OCI-LY7 (cell line): ENCODE data around the gene CTDSPL. TPM values are rescaled to one million over a fixed set of nuclear protein-coding genes. Genes with fewer than 3 reads are reported as not detected.
A peak's percentile ranks its signal among the peaks of the same experiment; 100 is the strongest.

Experiments used
- BruUV-seq: library from RNA; stranded (reverse); fragments of 400-500 nt; replicated peaks from 2 replicates; lab custom pipeline; 2021; lab: Mats Ljungman, UMichigan
- CTCF ChIA-PET: fragments of 300-600 bp; sonication (Branson Sonifier 250); formaldehyde crosslinking; loops from one replicate; lab custom pipeline; 2022; ENCODE audit warnings: antibody characterized with exemption; ENCODE audit not compliant: unreplicated experiment; lab: Charles Lee
- POLR2A ChIA-PET: fragments of 300-600 bp; sonication (Branson Sonifier 250); formaldehyde crosslinking; loops from one replicate; lab custom pipeline; 2022; ENCODE audit warnings: antibody characterized with exemption; lab: Charles Lee
- DNase-seq: peaks from one replicate; pipeline ENCODE4 v3.0.0-alpha.2; 2015; ENCODE audit warnings: low spot score
- H2AFZ ChIP-seq: fragments of 200-600 bp; sonication (generic), shearing (Covaris generic); 2 replicates; pipeline ENCODE4 v1.6.1; 2014; ENCODE audit warnings: mild to moderate bottlenecking, antibody characterized with exemption, low read length, moderate library complexity
- H3K27ac ChIP-seq: fragments of 200-600 bp; sonication (generic); 2 replicates; pipeline ENCODE4 v1.5.1; 2014; ENCODE audit warnings: mixed run types, low read depth, mild to moderate bottlenecking, moderate library complexity, low read length, inconsistent platforms; ENCODE audit not compliant: poor library complexity, severe bottlenecking
- H3K36me3 ChIP-seq: fragments of 200-600 bp; sonication (generic); 2 replicates; pipeline ENCODE4 v1.6.1; 2014; ENCODE audit warnings: mild to moderate bottlenecking, antibody characterized with exemption, low read length, moderate library complexity, mixed read lengths; ENCODE audit not compliant: insufficient read depth
- H3K4me1 ChIP-seq: fragments of 200-600 bp; sonication (generic); 2 replicates; pipeline ENCODE4 v1.5.1; 2014; ENCODE audit warnings: mild to moderate bottlenecking, low read length; ENCODE audit not compliant: insufficient read depth, poor library complexity, severe bottlenecking
- H3K4me2 ChIP-seq: fragments of 200-600 bp; sonication (generic); 2 replicates; pipeline ENCODE4 v1.6.1; 2014; ENCODE audit warnings: mild to moderate bottlenecking, low read length
- H3K4me3 ChIP-seq: fragments of 200-600 bp; sonication (generic); 2 replicates; pipeline ENCODE4 v1.5.1; 2014; ENCODE audit warnings: mild to moderate bottlenecking, low read depth, low read length; ENCODE audit not compliant: poor library complexity, severe bottlenecking
- H3K79me2 ChIP-seq: fragments of 200-600 bp; sonication (generic); 2 replicates; pipeline ENCODE4 v1.6.1; 2016; ENCODE audit warnings: low read depth, mild to moderate bottlenecking, low read length, moderate library complexity, mixed read lengths; ENCODE audit not compliant: insufficient read depth
- H3K9me2 ChIP-seq: fragments of 200-600 bp; sonication (generic); 2 replicates; pipeline ENCODE4 v1.6.1; 2016; ENCODE audit warnings: mild to moderate bottlenecking, low read length, mixed read lengths; ENCODE audit not compliant: insufficient read depth
- H3K9me3 ChIP-seq: fragments of 200-600 bp; sonication (generic); 2 replicates; pipeline ENCODE4 v1.6.1; 2014; ENCODE audit warnings: mild to moderate bottlenecking, mixed run types, low read length, mixed read lengths
- H4K20me1 ChIP-seq: fragments of 200-600 bp; sonication (generic); 2 replicates; pipeline ENCODE4 v1.6.1; 2014; ENCODE audit warnings: mild to moderate bottlenecking, antibody characterized with exemption, low read length, moderate library complexity, mixed read lengths; ENCODE audit not compliant: insufficient read depth
- EZH2phosphoT487 ChIP-seq: fragments of 200-600 bp; sonication (generic); IDR thresholded peaks from 2 replicates; pipeline ENCODE4 v1.6.1; 2018; ENCODE audit warnings: low read depth, borderline replicate concordance, mild to moderate bottlenecking, mixed run types, antibody characterized with exemption, low read length, moderate library complexity, mixed read lengths
- intact Hi-C: fragments of 100-400 bp; cut with micrococcal nuclease; formaldehyde crosslinking; loops from one replicate; pipeline ENCODE4 v1.10.0; 2022; ENCODE audit not compliant: unreplicated experiment
- total RNA-seq, 2 experiments: library from RNA; depleted of rRNA in 1 of 2; stranded (reverse); fragments of >200 nt in 1 of 2; shearing (Covaris generic) in 1 of 2; gene quantifications; 2 replicates each; pipeline ENCODE4 v1.2.3, GENCODE V29; 2014 to 2022
- TF ChIP-seq, protein P1 (sequence below): fragments of 200-600 bp; sonication (generic); conservative IDR thresholded peaks from 2 replicates; pipeline ENCODE4 v1.5.1; 2014; ENCODE audit warnings: mild to moderate bottlenecking, antibody characterized with exemption, low read length, moderate library complexity, mixed read lengths

The CTDSPL gene
- total RNA-seq, 2 experiments from 2014 or later = 0.38 TPM; not detected in 1

DNA sequence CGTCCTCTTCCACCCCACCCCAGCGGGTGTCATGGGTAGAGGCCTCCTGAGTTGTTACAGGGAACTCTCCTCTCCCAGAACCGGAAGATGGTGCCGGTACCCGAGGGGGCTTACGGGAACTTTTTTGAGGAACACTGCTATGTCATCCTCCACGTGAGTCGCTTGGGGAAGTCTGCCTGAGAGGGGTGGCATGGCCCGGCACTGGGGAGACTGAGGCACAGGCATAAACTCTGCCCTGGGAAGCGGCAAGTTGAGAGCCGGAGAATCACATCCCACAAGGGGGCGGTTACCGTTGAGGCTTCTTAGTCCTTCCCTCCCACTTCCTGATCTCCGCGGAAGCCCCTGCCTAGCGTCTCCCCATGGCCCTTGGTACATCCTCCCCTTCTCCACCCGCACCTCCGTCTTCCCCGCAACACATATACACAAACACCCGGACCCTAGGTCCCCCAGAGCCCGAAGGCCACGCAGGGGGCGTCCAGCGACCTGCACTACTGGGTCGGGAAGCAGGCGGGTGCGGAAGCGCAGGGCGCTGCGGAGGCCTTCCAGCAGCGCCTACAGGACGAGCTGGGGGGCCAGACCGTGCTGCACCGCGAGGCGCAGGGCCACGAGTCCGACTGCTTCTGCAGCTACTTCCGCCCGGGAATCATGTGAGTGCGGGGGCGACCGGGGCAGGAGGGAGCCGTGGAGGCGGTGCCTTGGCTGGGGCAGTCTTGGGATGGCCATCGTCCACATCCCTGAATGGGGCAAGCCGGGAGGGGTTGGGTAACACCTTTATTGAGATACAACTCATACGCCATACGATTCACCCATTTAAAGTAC is 132.3 kb downstream of the CTDSPL start:
- intact Hi-C loops = no loop called here
- Histone ChIP-seq H3K79me2 (peaks cover 9% of the 10 kb centered on the region; the same call in 1 of the 2 replicates), H3K4me3 (peak overlapping the region; percentile 78), H3K36me3 (peaks cover 29% of the 10 kb centered on the region; the same call in 1 of the 2 replicates), H4K20me1 (no peaks in the 10 kb centered on the region), H3K27ac (peak overlapping the region; percentile 58), H3K4me2 (peak overlapping the region; percentile 84), H2AFZ (peak overlapping the region; percentile 90), H3K9me2 (no peaks in the 10 kb centered on the region), H3K9me3 (no peaks in the 10 kb centered on the region), H3K4me1 (peaks cover 37% of the 10 kb centered on the region)
- CTCF ChIA-PET = interaction anchor here (0.6 kb wide), 1 partner anchor 22 kb away, joined by 4 read pairs; no protein-coding TSS in a partner anchor
- no TSS peak for BruUV-seq
- peak; percentile 81 for DNase-seq
- POLR2A ChIA-PET = interaction anchor here (0.6 kb wide), 1 partner anchor 503 kb away, joined by 3 read pairs; no protein-coding TSS in a partner anchor
- TF ChIP-seq, protein P1, sequence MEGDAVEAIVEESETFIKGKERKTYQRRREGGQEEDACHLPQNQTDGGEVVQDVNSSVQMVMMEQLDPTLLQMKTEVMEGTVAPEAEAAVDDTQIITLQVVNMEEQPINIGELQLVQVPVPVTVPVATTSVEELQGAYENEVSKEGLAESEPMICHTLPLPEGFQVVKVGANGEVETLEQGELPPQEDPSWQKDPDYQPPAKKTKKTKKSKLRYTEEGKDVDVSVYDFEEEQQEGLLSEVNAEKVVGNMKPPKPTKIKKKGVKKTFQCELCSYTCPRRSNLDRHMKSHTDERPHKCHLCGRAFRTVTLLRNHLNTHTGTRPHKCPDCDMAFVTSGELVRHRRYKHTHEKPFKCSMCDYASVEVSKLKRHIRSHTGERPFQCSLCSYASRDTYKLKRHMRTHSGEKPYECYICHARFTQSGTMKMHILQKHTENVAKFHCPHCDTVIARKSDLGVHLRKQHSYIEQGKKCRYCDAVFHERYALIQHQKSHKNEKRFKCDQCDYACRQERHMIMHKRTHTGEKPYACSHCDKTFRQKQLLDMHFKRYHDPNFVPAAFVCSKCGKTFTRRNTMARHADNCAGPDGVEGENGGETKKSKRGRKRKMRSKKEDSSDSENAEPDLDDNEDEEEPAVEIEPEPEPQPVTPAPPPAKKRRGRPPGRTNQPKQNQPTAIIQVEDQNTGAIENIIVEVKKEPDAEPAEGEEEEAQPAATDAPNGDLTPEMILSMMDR = no peak; the same call in 1 of the 2 replicates
- TF ChIP-seq EZH2phosphoT487 = no peak

DNA sequence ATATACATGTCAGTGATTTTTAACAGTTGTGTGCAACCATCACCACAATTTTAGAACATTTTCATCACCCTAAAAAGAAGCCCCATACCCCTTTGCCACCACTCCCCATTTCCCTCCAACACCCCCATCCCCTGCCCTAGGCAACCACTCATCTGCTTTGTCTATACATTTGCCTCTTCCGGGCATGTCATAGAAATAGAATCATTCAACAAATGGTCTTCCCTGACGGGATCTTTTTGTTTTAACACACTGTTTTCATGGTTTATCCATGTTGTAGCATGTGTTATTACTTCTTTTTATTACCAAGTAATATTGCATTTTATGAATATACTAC is 132.9 kb downstream of the CTDSPL start:
- ChIA-PET CTCF (interaction anchor here (0.6 kb wide), 1 partner anchor 21 kb away, joined by 4 read pairs; no protein-coding TSS in a partner anchor), POLR2A (interaction anchor here (0.6 kb wide), 1 partner anchor 502 kb away, joined by 3 read pairs; no protein-coding TSS in a partner anchor)
- Histone ChIP-seq H4K20me1 (no peaks in the 10 kb centered on the region), H3K79me2 (peaks cover 9% of the 10 kb centered on the region; the same call in 1 of the 2 replicates), H2AFZ (peak overlapping the region; percentile 90; the same call in 1 of the 2 replicates), H3K4me3 (peak overlapping the region; percentile 78), H3K4me2 (peak overlapping the region; percentile 84), H3K36me3 (peaks cover 33% of the 10 kb centered on the region; the same call in 1 of the 2 replicates), H3K9me3 (no peaks in the 10 kb centered on the region), H3K4me1 (peaks cover 43% of the 10 kb centered on the region), H3K9me2 (no peaks in the 10 kb centered on the region), H3K27ac (peak overlapping the region; percentile 58)
- intact Hi-C loops = no loop called here
- peak; percentile 35 for DNase-seq
- BruUV-seq = TSS peak; percentile 75
- TF ChIP-seq, protein P1 = no peak
- TF ChIP-seq EZH2phosphoT487 = no peak
